BLaER1 treated with 17β-estradiol and CSF1 and Interleukin-3, amounts not matched to agents 10 nM and 100 nM (cell line): ENCODE results near the gene LHFPL2.

Experiments
- H3K27ac ChIP-seq, 11 experiments: shearing (Covaris generic); formaldehyde crosslinking; 2 replicates each; pipeline ENCODE4 v1.8.1; 2022
- H3K27me3 ChIP-seq, 11 experiments: shearing (Covaris generic); formaldehyde crosslinking; 2 replicates each; pipeline ENCODE4 v1.8.1; 2022
- H3K36me3 ChIP-seq, 11 experiments: shearing (Covaris generic); formaldehyde crosslinking; 2 replicates each; pipeline ENCODE4 v1.8.1; 2022
- H3K4me1 ChIP-seq, 10 experiments: shearing (Covaris generic); formaldehyde crosslinking; 2 replicates each; pipeline ENCODE4 v1.8.1; 2022
- H3K4me2 ChIP-seq, 11 experiments: shearing (Covaris generic); formaldehyde crosslinking; 2 replicates each; pipeline ENCODE4 v1.8.1; 2022
- H3K4me3 ChIP-seq, 10 experiments: shearing (Covaris generic); formaldehyde crosslinking; 2 replicates each; pipeline ENCODE4 v1.8.1; 2022
- H3K9ac ChIP-seq, 11 experiments: shearing (Covaris generic); formaldehyde crosslinking; 2 replicates each; pipeline ENCODE4 v1.8.1; 2022
- H3K9me3 ChIP-seq, 11 experiments: shearing (Covaris generic); formaldehyde crosslinking; replicated peaks in 1 of 11; 2 replicates each; pipeline ENCODE4 v1.8.1; 2022
- H4K20me1 ChIP-seq, 11 experiments: shearing (Covaris generic); formaldehyde crosslinking; 2 replicates each; pipeline ENCODE4 v1.8.1; 2022
- Cebpa-rat ChIP-seq, 11 experiments: shearing (Covaris generic); IDR thresholded peaks; 2 replicates each; pipeline ENCODE4 v1.8.1; 2022

LHFPL2 gene

DNA sequence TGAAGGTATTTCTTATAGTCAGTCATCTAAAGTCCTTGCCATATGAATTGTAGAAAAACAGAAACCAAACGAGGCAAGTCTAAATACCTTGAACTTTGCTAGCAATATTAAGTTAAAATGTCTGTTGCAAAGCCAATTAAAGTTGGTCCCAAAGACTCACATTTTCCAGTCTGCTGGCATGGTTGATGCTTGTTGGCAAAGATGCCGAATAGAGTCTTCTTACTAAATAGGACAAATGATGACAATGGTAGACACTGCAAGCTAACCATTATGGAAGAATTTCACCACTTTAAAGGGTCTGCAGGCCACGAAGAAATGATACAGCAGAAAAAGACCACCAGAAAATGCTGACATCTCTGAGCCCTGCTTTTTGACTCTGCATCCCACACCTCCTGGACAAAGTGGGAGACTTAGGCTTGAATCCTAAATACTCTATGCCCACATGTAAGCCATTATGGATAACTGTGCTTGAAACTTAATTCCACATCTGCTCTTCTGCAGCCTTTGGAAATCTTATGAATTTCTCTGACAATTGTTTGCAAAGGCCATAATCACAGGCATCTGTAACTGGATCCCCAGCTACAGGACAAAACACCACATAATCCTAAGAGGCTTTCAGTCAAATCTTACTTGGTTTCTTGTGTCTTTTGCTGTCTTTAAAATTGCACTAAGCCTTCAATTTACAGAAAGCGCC, 61.3 kb downstream of the LHFPL2 start:
- Histone ChIP-seq H3K4me2 (peak overlapping the region in 7 of 11 experiments; percentile 4 to 76 (median 60); a peak in 11 of 22 replicates), H3K9me3 (peaks cover 0 to 18% (median 11%) of the 10 kb centered on the region in 11 experiments; a peak in 11 of 22 replicates), H3K4me3 (no peak overlapping the region), H3K9ac (no peak overlapping the region), H4K20me1 (no peaks in the 10 kb centered on the region), H3K4me1 (peaks cover 0 to 70% (median 21%) of the 10 kb centered on the region in 10 experiments; a peak in 13 of 20 replicates), H3K27me3 (no peaks in the 10 kb centered on the region), H3K27ac (peak overlapping the region in 3 of 11 experiments; percentile 7 to 49 (median 16); a peak in 3 of 22 replicates), H3K36me3 (peaks cover 0 to 26% (median 0%) of the 10 kb centered on the region in 11 experiments; a peak in 4 of 22 replicates)
- no peak for TF ChIP-seq Cebpa-rat (IDR thresholded peaks at IDR 0.05)

DNA sequence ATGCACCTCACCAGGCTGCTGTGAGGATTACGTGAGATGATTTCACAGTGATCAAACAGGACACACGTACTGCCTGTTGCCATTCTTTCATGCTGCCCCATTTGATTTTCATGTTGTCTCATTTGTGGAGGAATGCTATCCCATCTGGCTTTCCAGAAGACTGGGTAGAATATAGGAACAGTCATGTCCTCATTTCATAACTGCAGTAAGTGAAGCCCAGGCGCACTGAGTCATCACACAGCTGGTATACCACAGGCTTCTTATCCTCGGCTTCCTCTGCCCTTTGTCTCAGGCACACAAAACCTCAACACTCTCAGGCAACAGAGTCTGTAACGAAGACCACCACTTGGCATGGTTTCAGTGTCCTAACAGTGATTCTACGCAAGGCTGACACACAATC, 62.3 kb downstream of the LHFPL2 start:
- no peaks in the 10 kb centered on the region for H3K27me3 ChIP-seq
- H3K4me2 ChIP-seq, result peak overlapping the region in 8 of 11 experiments; percentile 30 to 76 (median 60); a peak in 14 of 22 replicates
- peaks cover 0 to 18% (median 11%) of the 10 kb centered on the region in 11 experiments; a peak in 11 of 22 replicates for H3K9me3 ChIP-seq
- peak overlapping the region in 6 of 11 experiments; percentile 22 to 49 (median 36); a peak in 7 of 22 replicates for H3K27ac ChIP-seq
- no peak overlapping the region; a peak in 1 of 22 replicates for H3K9ac ChIP-seq
- H4K20me1 ChIP-seq, result no peaks in the 10 kb centered on the region
- peaks cover 0 to 60% (median 18%) of the 10 kb centered on the region in 10 experiments; a peak in 13 of 20 replicates for H3K4me1 ChIP-seq
- no peak for TF ChIP-seq Cebpa-rat (IDR thresholded peaks at IDR 0.05)
- no peak overlapping the region for H3K4me3 ChIP-seq
- H3K36me3 ChIP-seq, result peaks cover 0 to 26% (median 0%) of the 10 kb centered on the region in 11 experiments; a peak in 4 of 22 replicates

DNA sequence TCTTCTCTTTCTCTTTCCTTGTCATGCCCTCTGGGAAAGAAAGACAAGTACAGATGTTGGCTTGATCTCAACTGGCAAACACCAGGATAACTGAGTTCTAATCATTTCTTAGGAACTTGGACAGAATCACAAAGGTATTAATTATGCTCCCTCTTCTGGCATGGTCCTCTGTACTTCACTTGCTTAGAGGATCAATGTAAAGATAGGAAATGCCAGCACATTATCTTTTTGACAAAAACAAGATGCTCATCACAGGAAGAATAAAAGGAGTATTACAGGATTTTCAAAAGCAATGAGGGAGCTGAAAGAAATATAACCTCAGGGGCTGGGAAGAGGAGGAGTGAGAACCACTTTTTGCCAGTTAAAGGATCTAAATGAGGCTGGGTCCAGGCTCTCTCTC, 70.6 kb downstream of the LHFPL2 start:
- Histone ChIP-seq H3K27me3 (no peaks in the 10 kb centered on the region), H3K27ac (no peak overlapping the region), H3K9ac (no peak overlapping the region), H3K9me3 (0 out of 22 replicates have a peak, but pooled peaks cover 0 to 4% (median 0%) of the 10 kb centered on the region in 11 experiments), H3K36me3 (no peaks in the 10 kb centered on the region), H3K4me2 (no peak overlapping the region), H3K4me3 (no peak overlapping the region), H3K4me1 (peaks cover 18 to 59% (median 21%) of the 10 kb centered on the region in 10 experiments), H4K20me1 (no peaks in the 10 kb centered on the region)
- TF ChIP-seq Cebpa-rat (IDR thresholded peaks at IDR 0.05), result no peak

DNA sequence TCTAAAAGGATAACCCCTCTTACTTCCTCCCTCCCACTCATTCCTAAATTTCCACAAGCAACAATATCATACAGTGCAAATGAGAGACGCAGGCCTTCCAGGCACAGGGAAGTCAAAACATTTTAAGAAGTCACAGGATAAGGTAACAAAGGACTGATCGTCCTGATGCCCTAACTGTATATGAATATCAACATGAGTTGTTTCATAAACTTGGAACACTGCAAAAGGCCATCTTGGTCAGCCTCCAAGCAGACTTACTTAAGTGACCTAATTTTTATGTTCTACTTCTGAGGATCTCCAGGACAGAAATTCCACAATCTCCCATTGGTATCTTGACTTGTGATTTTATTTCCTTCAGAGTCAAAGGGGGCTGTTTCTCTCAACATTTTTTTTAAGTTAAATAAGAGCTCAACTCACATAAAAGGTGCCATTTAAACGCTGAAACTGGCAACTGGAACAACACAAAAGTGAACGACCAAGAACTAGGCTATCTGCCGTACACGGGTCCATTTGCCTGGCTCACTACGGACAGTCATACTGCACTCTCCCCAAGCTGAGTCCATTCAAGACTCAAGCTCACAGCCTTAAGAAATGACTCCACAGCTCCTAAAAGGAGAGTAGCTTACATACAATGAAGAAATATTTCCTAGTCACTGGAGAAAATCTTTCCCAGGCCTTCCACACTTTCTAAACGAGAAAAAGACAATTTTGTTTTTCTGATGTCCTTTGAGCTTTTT, 71.3 kb downstream of the LHFPL2 start:
- Histone ChIP-seq H3K36me3 (no peaks in the 10 kb centered on the region), H3K27ac (peak overlapping the region in 2 of 11 experiments; percentile 10 to 11; a peak in 2 of 22 replicates), H3K4me2 (peak overlapping the region in 2 of 11 experiments; percentile 34 to 59; a peak in 4 of 22 replicates), H4K20me1 (no peaks in the 10 kb centered on the region), H3K4me3 (no peak overlapping the region), H3K27me3 (no peaks in the 10 kb centered on the region), H3K9ac (no peak overlapping the region), H3K9me3 (no peaks in the 10 kb centered on the region), H3K4me1 (peaks cover 23 to 65% (median 26%) of the 10 kb centered on the region in 10 experiments)
- no peak for TF ChIP-seq Cebpa-rat (IDR thresholded peaks at IDR 0.05)

DNA sequence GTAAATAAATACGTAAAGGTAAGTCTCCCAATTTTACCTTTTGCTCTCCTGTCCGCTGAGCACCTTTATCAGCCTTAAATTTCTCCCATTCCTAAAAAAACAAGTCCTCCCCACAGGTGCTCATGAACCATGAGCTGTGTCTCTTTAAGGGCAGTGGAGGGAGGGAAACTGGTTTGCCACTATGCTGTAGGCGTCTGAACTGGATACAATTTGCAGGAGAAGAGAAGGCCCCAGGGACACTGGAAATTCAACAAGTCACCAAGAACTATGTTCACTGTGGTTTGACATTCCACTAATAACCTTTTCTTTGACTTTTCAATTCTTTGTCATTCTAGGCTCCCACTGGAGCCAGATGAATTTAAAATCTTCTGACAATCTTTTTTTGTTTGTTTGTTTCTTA, 72.2 kb downstream of the LHFPL2 start:
- TF ChIP-seq Cebpa-rat (IDR thresholded peaks at IDR 0.05), result no peak
- peaks cover 23 to 65% (median 26%) of the 10 kb centered on the region in 10 experiments for H3K4me1 ChIP-seq
- no peak overlapping the region for H3K9ac ChIP-seq
- H3K9me3 ChIP-seq, result no peaks in the 10 kb centered on the region
- H3K4me2 ChIP-seq, result peak overlapping the region in 2 of 11 experiments; percentile 34 to 59; a peak in 4 of 22 replicates
- no peaks in the 10 kb centered on the region for H4K20me1 ChIP-seq
- peak overlapping the region in 1 of 11 experiments; percentile 0; a peak in 1 of 22 replicates for H3K27ac ChIP-seq
- H3K27me3 ChIP-seq, result no peaks in the 10 kb centered on the region
- no peak overlapping the region for H3K4me3 ChIP-seq
- no peaks in the 10 kb centered on the region for H3K36me3 ChIP-seq

DNA sequence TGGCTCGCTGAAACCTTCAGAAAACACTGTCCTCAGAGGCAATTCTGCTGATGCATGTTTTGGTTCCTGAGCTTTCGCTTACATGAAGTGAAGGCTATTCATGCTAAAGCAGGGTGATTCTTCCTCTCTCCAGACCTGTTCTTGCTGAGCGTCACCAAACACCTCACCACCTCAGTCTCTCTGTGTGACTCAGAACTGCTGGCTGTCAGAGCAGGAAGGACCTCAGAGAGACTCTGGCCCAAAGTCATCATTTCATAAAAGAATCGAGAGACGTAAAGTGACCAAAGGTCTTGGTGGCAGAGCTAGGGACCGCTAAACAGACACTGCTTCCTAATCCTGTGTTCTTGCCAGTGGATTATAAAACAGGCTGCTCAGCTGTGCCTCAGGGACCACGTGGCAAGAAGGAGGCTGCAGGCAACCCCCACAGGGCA, 73.8 kb downstream of the LHFPL2 start:
- H3K9ac ChIP-seq, result peak overlapping the region in 2 of 11 experiments; percentile 3 to 20; a peak in 2 of 22 replicates
- peaks cover 23 to 66% (median 26%) of the 10 kb centered on the region in 10 experiments for H3K4me1 ChIP-seq
- H3K27ac ChIP-seq, result peak overlapping the region in 3 of 11 experiments; percentile 40 to 68 (median 48); a peak in 5 of 22 replicates
- no peaks in the 10 kb centered on the region for H3K27me3 ChIP-seq
- H3K4me3 ChIP-seq, result no peak overlapping the region
- H4K20me1 ChIP-seq, result no peaks in the 10 kb centered on the region
- H3K4me2 ChIP-seq, result peak overlapping the region; percentile 32 to 88 (median 50); a peak in 19 of 22 replicates
- no peaks in the 10 kb centered on the region for H3K36me3 ChIP-seq
- H3K9me3 ChIP-seq, result no peaks in the 10 kb centered on the region
- TF ChIP-seq Cebpa-rat (IDR thresholded peaks at IDR 0.05), result no peak

DNA sequence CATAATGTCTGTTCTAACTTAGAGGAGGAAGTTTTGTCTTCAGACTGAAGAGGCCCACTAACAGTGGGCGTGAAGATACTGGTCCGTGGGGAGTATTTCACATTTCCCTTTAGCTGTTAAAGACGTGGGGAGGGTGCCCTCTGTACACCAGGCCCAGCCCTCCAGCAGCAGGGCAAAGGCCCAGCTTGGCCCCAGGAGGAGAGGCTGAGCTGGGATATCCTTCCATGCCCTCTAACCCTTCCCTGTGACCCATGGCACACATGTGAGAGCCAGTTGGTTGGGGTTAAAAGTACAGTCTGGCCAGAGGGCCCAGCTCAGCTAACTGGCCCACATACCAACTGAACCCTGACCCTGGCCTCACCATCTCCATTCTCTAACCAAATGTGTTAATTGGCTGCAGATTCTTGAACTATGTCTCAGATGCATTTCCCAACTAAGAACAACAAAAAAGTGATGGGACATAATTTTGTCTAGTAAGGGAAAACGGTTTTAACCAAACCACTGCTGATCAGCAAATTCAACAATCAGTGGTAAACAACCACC, 74.4 kb downstream of the LHFPL2 start:
- Histone ChIP-seq H3K4me2 (peak overlapping the region; percentile 40 to 88 (median 54)), H3K27me3 (no peaks in the 10 kb centered on the region), H3K36me3 (no peaks in the 10 kb centered on the region), H4K20me1 (no peaks in the 10 kb centered on the region), H3K27ac (peak overlapping the region in 7 of 11 experiments; percentile 10 to 68 (median 46); a peak in 11 of 22 replicates), H3K4me1 (peaks cover 23 to 72% (median 26%) of the 10 kb centered on the region in 10 experiments), H3K9me3 (no peaks in the 10 kb centered on the region), H3K9ac (peak overlapping the region in 2 of 11 experiments; percentile 3 to 28; a peak in 2 of 22 replicates), H3K4me3 (no peak overlapping the region)
- no peak for TF ChIP-seq Cebpa-rat (IDR thresholded peaks at IDR 0.05)

DNA sequence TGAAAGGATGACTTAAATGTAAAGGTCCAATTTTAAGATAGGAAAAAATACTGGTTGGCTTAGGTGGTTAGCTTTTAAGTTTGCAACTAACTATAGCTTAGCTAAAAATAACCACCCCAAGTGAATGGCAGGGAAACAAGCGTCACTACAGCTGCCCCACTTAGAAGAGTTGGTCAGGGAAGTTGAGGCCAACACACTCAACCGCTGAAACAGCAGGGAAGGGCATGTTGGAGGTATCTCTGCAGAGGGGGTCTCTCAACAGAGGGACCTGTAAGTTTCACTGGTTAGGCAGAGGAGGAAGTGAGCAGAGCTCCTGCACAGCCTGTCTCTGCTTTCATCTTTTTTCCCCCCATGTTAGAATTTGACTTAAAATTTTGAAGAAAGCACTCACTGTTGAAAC, 75.3 kb downstream of the LHFPL2 start:
- Histone ChIP-seq H3K4me1 (peaks cover 23 to 75% (median 26%) of the 10 kb centered on the region in 10 experiments), H4K20me1 (no peaks in the 10 kb centered on the region), H3K27ac (peak overlapping the region in 2 of 11 experiments; percentile 62 to 68; a peak in 3 of 22 replicates), H3K4me2 (peak overlapping the region; percentile 42 to 88 (median 56)), H3K27me3 (no peaks in the 10 kb centered on the region), H3K4me3 (no peak overlapping the region), H3K36me3 (no peaks in the 10 kb centered on the region), H3K9ac (no peak overlapping the region), H3K9me3 (no peaks in the 10 kb centered on the region)
- TF ChIP-seq Cebpa-rat (IDR thresholded peaks at IDR 0.05), result no peak
